ENCODE measurements around the gene HHAT. TPM values are rescaled to one million over a fixed set of nuclear protein-coding genes. Genes with fewer than 3 reads are reported as not detected.

HHAT gene
- total RNA-seq, 2 experiments from 2014 or later: 0.99 to 1.4 TPM

GRCh38 chr1:210373878-210374599 is 45.3 kb downstream of the HHAT start:
- Mint-ChIP-seq H3K4me3 (no peak overlapping the region), H3K9me3 (no peaks in the 10 kb centered on the region), H3K36me3 (ENCODE audit: low read depth) (no peaks in the 10 kb centered on the region), H3K27ac (peak overlapping the region; percentile 87), H3K27me3 (no peaks in the 10 kb centered on the region), H3K4me1 (ENCODE audit: low read depth) (peaks cover 37% of the 10 kb centered on the region)
- DNase-seq (peak; percentile 88), ATAC-seq (peak; percentile 80)
- ChIA-PET POLR2A (interaction anchor here (0.6 to 4.8 kb wide), 35 partner anchors 10 to 1009 kb away, joined by 3 to 85 read pairs (median 5); partner anchors contain the start of genes HHAT and KCNH1), CTCF (interaction anchor here (0.5 to 6.4 kb wide), 21 partner anchors 10 to 1149 kb away, joined by 3 to 114 read pairs (median 5); partner anchors contain the start of gene HHAT)
- TF ChIP-seq, protein P1, sequence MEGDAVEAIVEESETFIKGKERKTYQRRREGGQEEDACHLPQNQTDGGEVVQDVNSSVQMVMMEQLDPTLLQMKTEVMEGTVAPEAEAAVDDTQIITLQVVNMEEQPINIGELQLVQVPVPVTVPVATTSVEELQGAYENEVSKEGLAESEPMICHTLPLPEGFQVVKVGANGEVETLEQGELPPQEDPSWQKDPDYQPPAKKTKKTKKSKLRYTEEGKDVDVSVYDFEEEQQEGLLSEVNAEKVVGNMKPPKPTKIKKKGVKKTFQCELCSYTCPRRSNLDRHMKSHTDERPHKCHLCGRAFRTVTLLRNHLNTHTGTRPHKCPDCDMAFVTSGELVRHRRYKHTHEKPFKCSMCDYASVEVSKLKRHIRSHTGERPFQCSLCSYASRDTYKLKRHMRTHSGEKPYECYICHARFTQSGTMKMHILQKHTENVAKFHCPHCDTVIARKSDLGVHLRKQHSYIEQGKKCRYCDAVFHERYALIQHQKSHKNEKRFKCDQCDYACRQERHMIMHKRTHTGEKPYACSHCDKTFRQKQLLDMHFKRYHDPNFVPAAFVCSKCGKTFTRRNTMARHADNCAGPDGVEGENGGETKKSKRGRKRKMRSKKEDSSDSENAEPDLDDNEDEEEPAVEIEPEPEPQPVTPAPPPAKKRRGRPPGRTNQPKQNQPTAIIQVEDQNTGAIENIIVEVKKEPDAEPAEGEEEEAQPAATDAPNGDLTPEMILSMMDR (IDR thresholded peaks at IDR 0.05): peak; percentile 89
- intact Hi-C loops (cut with micrococcal nuclease): loop anchor here (1.0 to 2.0 kb wide), 2 partner anchors 26 to 41 kb away; no protein-coding TSS in a partner anchor

GRCh38 chr1:210374600-210374953 is 45.9 kb downstream of the HHAT start:
- Mint-ChIP-seq H3K9me3 (no peaks in the 10 kb centered on the region), H3K4me3 (no peak overlapping the region), H3K4me1 (ENCODE audit: low read depth) (peaks cover 37% of the 10 kb centered on the region), H3K27ac (peak overlapping the region; percentile 87), H3K27me3 (no peaks in the 10 kb centered on the region), H3K36me3 (ENCODE audit: low read depth) (no peaks in the 10 kb centered on the region)
- no peak for DNase-seq
- CTCF ChIA-PET: interaction anchor here (0.8 to 6.4 kb wide), 18 partner anchors 10 to 1149 kb away, joined by 3 to 114 read pairs (median 5); partner anchors contain the start of gene HHAT
- POLR2A ChIA-PET: interaction anchor here (0.6 to 4.8 kb wide), 33 partner anchors 10 to 1008 kb away, joined by 3 to 85 read pairs (median 6); partner anchors contain the start of genes HHAT and KCNH1
- intact Hi-C loops (cut with micrococcal nuclease): loop anchor here (1.0 to 2.0 kb wide), 2 partner anchors 26 to 42 kb away; no protein-coding TSS in a partner anchor
- ATAC-seq: no peak
- TF ChIP-seq, protein P1 (IDR thresholded peaks at IDR 0.05): no peak

DNA sequence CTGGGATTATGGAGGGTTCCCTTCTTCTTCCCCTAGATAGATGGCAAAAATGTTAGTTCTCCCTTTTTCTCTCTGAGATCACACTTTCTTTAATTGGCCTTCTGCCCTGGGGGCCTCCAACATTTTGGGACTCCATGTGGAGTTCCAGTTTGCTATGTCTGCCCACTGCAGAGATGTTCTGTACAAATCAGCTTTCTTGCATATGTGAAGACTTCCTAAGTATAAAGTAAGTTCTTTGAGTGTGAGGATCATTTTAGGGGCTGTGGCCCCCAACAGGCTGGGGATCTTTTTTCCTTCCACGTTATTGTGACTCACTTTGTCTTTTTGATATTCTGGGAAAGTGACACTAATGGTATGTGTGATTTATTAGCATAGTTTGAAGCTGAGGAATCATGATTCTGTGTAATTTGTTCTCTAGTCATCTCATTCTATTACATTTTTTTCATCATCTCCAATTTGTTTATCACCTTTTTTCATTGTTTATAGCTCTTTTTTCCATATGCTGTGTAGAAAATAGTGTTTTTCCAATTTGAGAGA is 48.2 kb downstream of the HHAT start:
- TF ChIP-seq, protein P1 (IDR thresholded peaks at IDR 0.05): no peak
- ATAC-seq (no peak), DNase-seq (no peak)
- Mint-ChIP-seq H3K9me3 (no peaks in the 10 kb centered on the region), H3K27ac (no peak overlapping the region), H3K36me3 (ENCODE audit: low read depth) (no peaks in the 10 kb centered on the region), H3K4me3 (no peak overlapping the region), H3K4me1 (ENCODE audit: low read depth) (peaks cover 37% of the 10 kb centered on the region), H3K27me3 (no peaks in the 10 kb centered on the region)
- intact Hi-C loops (cut with micrococcal nuclease): no loop called here
- ChIA-PET CTCF (interaction anchor here (1.2 to 6.4 kb wide), 4 partner anchors 8 to 26 kb away, joined by 3 to 114 read pairs (median 23); no protein-coding TSS in a partner anchor), POLR2A (interaction anchor here (0.8 to 1.8 kb wide), 3 partner anchors 16 to 44 kb away, joined by 3 to 8 read pairs (median 5); no protein-coding TSS in a partner anchor)

DNA sequence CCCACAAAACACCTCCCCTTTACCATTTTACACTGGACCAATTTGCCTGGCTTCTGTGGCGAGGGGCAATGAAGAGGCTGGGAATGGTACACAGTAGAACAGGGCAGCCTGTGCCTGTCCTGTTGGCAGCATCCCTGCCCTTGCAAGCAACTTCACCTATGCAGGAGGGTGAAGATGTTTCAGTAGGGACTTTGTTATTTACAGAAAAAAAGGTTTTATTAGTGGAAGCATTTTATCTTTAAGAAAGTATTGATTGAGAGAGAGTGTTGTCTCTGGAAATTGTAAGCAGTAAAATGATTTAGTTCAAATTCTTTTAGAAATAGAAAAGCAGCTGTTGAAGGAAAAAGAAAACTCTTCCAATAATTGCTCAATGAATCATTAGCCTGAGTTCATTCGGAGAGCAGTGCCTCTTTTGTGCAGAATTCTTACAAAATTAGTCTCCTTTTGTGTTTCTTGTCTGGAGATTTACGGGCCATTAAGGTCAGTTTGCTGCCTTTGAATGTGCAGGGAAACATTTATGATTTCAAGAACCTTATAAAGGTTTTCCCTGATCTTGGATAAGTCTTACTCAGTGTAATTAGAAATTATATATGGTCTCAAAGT is 49.1 kb downstream of the HHAT start:
- TF ChIP-seq, protein P1 (IDR thresholded peaks at IDR 0.05): no peak
- no peak overlapping the region for H3K27ac Mint-ChIP-seq
- H3K9me3 Mint-ChIP-seq: no peaks in the 10 kb centered on the region
- ATAC-seq (no peak), DNase-seq (no peak)
- H3K36me3 Mint-ChIP-seq (ENCODE audit: low read depth): no peaks in the 10 kb centered on the region
- H3K27me3 Mint-ChIP-seq: no peaks in the 10 kb centered on the region
- ChIA-PET POLR2A (interaction anchor here (0.8 to 1.8 kb wide), 2 partner anchors 15 to 22 kb away, joined by 5 to 8 read pairs; no protein-coding TSS in a partner anchor), CTCF (interaction anchor here (1.3 to 6.4 kb wide), 2 partner anchors 24 to 756 kb away, joined by 3 to 114 read pairs; partner anchors contain the start of gene KCNH1)
- intact Hi-C loops (cut with micrococcal nuclease): no loop called here
- peaks cover 37% of the 10 kb centered on the region for H3K4me1 Mint-ChIP-seq (ENCODE audit: low read depth)
- H3K4me3 Mint-ChIP-seq: no peak overlapping the region
